NCI-H446 treated with DMSO at 0.1 percent for 48 hours (cell line): ENCODE results near the gene SASH1.
"Not testable (repeated sequence)": the region's sequence is repeated elsewhere in the genome, so short reads cannot be mapped to it uniquely, and the experiment has no call there.

Experiments
- DNase-seq: peaks from one replicate; lab custom pipeline; 2025; lab: John Stamatoyannopoulos, UW

The SASH1 gene

GRCh38 chr6:148367411-148368024 lies 24.9 kb downstream of the SASH1 start:
- no peak for DNase-seq

- no peak for DNase-seq
Measured at GRCh38 chr6:148370176-148370575, 27.5 kb downstream of the SASH1 start.

- no peak for DNase-seq
Measured at GRCh38 chr6:148374040-148374774, 31.6 kb downstream of the SASH1 start.

GRCh38 chr6:148375401-148375800 lies 32.8 kb downstream of the SASH1 start:
- DNase-seq: no peak

- no peak for DNase-seq
Measured at GRCh38 chr6:148379481-148379880, 36.8 kb downstream of the SASH1 start.

GRCh38 chr6:148379966-148380713 lies 37.5 kb downstream of the SASH1 start:
- DNase-seq: no peak

GRCh38 chr6:148382051-148382450 lies 39.4 kb downstream of the SASH1 start:
- DNase-seq: not testable (repeated sequence)

GRCh38 chr6:148382861-148383260 lies 40.2 kb downstream of the SASH1 start:
- no peak for DNase-seq

- DNase-seq: no peak
Measured at GRCh38 chr6:148383658-148384368, 41.2 kb downstream of the SASH1 start.

GRCh38 chr6:148385379-148385778 lies 42.7 kb downstream of the SASH1 start:
- no peak for DNase-seq

GRCh38 chr6:148388521-148388920 lies 45.9 kb downstream of the SASH1 start:
- DNase-seq: no peak

GRCh38 chr6:148389086-148389485 lies 46.4 kb downstream of the SASH1 start:
- DNase-seq: no peak

GRCh38 chr6:148389917-148390316 lies 47.3 kb downstream of the SASH1 start:
- DNase-seq: no peak

GRCh38 chr6:148392127-148392526 lies 49.5 kb downstream of the SASH1 start:
- DNase-seq: not testable (repeated sequence)

GRCh38 chr6:148392671-148393070 lies 50.0 kb downstream of the SASH1 start:
- no peak for DNase-seq

- DNase-seq: peak; percentile 11
Measured at GRCh38 chr6:148395583-148396101, 53.0 kb downstream of the SASH1 start.

- no peak for DNase-seq
Measured at GRCh38 chr6:148396411-148396810, 53.8 kb downstream of the SASH1 start.

GRCh38 chr6:148396926-148397325 lies 54.3 kb downstream of the SASH1 start:
- no peak for DNase-seq

- DNase-seq: no peak
Measured at GRCh38 chr6:148398244-148398643, 55.6 kb downstream of the SASH1 start.

GRCh38 chr6:148398678-148399077 lies 56.0 kb downstream of the SASH1 start:
- no peak for DNase-seq

- DNase-seq: no peak
Measured at GRCh38 chr6:148401571-148401970, 58.9 kb downstream of the SASH1 start.

- no peak for DNase-seq
Measured at GRCh38 chr6:148404456-148405054, 61.9 kb downstream of the SASH1 start.
